Measurements from ENCODE around the gene SH3RF2. TPM values are rescaled to one million over a fixed set of nuclear protein-coding genes. Genes with fewer than 3 reads are reported as not detected.

SH3RF2 gene
- total and polyA plus RNA-seq, 9 of the 15 experiments (the other 6 are each of a cell fraction or from before 2014, with no cell fraction given), result 0.05 TPM; not detected in 8

- no peak overlapping the region for H2AFZ ChIP-seq (ENCODE audit: low read depth, low read length)
- H3K79me2 ChIP-seq (ENCODE audit: control insufficient read depth, insufficient read depth, low read length), result no peaks in the 10 kb centered on the region
- ChIA-PET CTCF (ENCODE audit: low intra/inter-chr PET ratio) (no interaction called here), POLR2A (interaction anchor here (1.1 kb wide), 1 partner anchor 10 kb away, joined by 3 read pairs; no protein-coding TSS in a partner anchor)
- 0% methylated on average over 1 of the region's 1 CpG for WGBS (ENCODE audit: insufficient coverage, low coverage, missing lambda C conversion rate)
- no peak overlapping the region for H3K4me2 ChIP-seq (ENCODE audit: insufficient read depth, low read length)
- H3K36me3 ChIP-seq (ENCODE audit: control insufficient read depth, insufficient read depth, low read length), result no peaks in the 10 kb centered on the region
- no peak overlapping the region for H3K27ac ChIP-seq (ENCODE audit: extremely low read depth, low read depth, low read length)
- H3K9me1 ChIP-seq (ENCODE audit: control insufficient read depth, insufficient read depth, low read length), result no peaks in the 10 kb centered on the region
- in situ Hi-C loops (cut with MboI) (no loop called here), intact Hi-C loops (cut with micrococcal nuclease) (no loop called here)
- TF ChIP-seq IRF9 (tag; IDR thresholded peaks at IDR 0.05), result no peak
- no peak for TF ChIP-seq ZNF668 (CRISPR knock-in tag; IDR thresholded peaks at IDR 0.05)
- no peak for TF ChIP-seq ZBTB12 (CRISPR knock-in tag; IDR thresholded peaks at IDR 0.05)
- no peak for TF ChIP-seq GATAD2A (IDR thresholded peaks at IDR 0.05)
- TF ChIP-seq CTCF (IDR thresholded peaks at IDR 0.05 in 2 of 3, conservative IDR thresholded peaks at IDR 0.05 in 1 of 3; ENCODE audit: insufficient read depth in 2 of 3, low read depth in 1 of 3, low read length in 3 of 3), result no peak
- no peak for TF ChIP-seq ZKSCAN3 (CRISPR knock-in tag; IDR thresholded peaks at IDR 0.05)
- no peak for TF ChIP-seq SMAD2 (IDR thresholded peaks at IDR 0.05; ENCODE audit: low read depth, low read length)
- no peak for TF ChIP-seq CHAMP1 (IDR thresholded peaks at IDR 0.05)
- no peak for TF ChIP-seq LARP7 (IDR thresholded peaks at IDR 0.05)
- no peak for TF ChIP-seq NCOA1 (IDR thresholded peaks at IDR 0.05; ENCODE audit: low read depth)
- no peak for TF ChIP-seq PHF21A (IDR thresholded peaks at IDR 0.05; ENCODE audit: borderline replicate concordance, low read depth)
- no peak for TF ChIP-seq MIER1 (IDR thresholded peaks at IDR 0.05; ENCODE audit: low read depth)
- TF ChIP-seq ZNF124 (CRISPR knock-in tag; IDR thresholded peaks at IDR 0.05), result no peak
- no peak overlapping the region for H3K9ac ChIP-seq (ENCODE audit: insufficient read depth in 1 of 2, low read depth in 2 of 2, low read length in 2 of 2)
- H3K9me3 ChIP-seq (replicated peaks; ENCODE audit: control insufficient read depth, insufficient read depth, low read depth, low read length), result no peaks in the 10 kb centered on the region
- no peak for FAIRE-seq
- DNase-seq (ENCODE audit: extremely low read depth in 1 of 4, low spot score in 3 of 4), result no peak
- peaks cover 0 to 5% of the 10 kb centered on the region in 2 experiments; a peak in 3 of 5 replicates for H3K27me3 ChIP-seq (ENCODE audit: control insufficient read depth in 2 of 2, insufficient read depth in 2 of 2, low read length in 2 of 2)
- H3K4me3 ChIP-seq, result no peak overlapping the region
- H3K4me1 ChIP-seq (replicated peaks in 1 of 2; ENCODE audit: control insufficient read depth in 2 of 2, insufficient read depth in 2 of 2, low read length in 2 of 2), result no peaks in the 10 kb centered on the region
- no TSS peak for BruUV-seq (replicated peaks)
- ATAC-seq, result no peak
- no peaks in the 10 kb centered on the region for H4K20me1 ChIP-seq (replicated peaks; ENCODE audit: control insufficient read depth, insufficient read depth, low read length)
These were observed 89.3 kb downstream of the SH3RF2 start for GRCh38 chr5:146025681-146026080.

All from K562 (cell line).